Body of pancreas (tissue), 4 donors: ENCODE results near the gene CDKAL1. TPM values are rescaled to one million over a fixed set of nuclear protein-coding genes. Genes with fewer than 3 reads are reported as not detected.

Source experiments
- ATAC-seq: fragments of 150-250 bp; one replicate; pipeline ENCODE4 v1.9.1; 2016
- DNase-seq, 4 donors: peaks; one replicate each; pipeline ENCODE4 v3.0.0-alpha.2; 2019
- H3K27ac ChIP-seq, 4 donors: fragments of 200-600 bp; sonication (generic); 1 replicate in 3 of 4; 2 replicates in 1 of 4; pipeline versions ENCODE4 v1.5.1 to v1.6.1; 2016 to 2019; ENCODE audit warnings: mild to moderate bottlenecking in 1 of 4, mixed read lengths in 1 of 4, moderate library complexity in 1 of 4
- H3K27me3 ChIP-seq, 2 donors: fragments of 200-600 bp; sonication (generic); one replicate each; pipeline ENCODE4 v1.6.0; 2016; ENCODE audit warnings: mild to moderate bottlenecking in 1 of 2
- H3K36me3 ChIP-seq, 2 donors: fragments of 200-600 bp; sonication (generic); replicated peaks in 1 of 2; 2 replicates each; pipeline ENCODE4 v1.5.1; 2016; ENCODE audit warnings: low read depth in 2 of 2; ENCODE audit not compliant: insufficient read depth in 1 of 2
- H3K4me1 ChIP-seq: fragments of 200-600 bp; sonication (generic); one replicate; pipeline ENCODE4 v1.6.0; 2016
- H3K4me3 ChIP-seq, 2 donors: fragments of 200-600 bp; sonication (generic); 1 replicate in 1 of 2; 2 replicates in 1 of 2; pipeline ENCODE4 v1.5.1; 2016 to 2019
- H3K9me3 ChIP-seq, 3 donors: fragments of 200-600 bp; sonication (generic); 1 replicate in 2 of 3; 2 replicates in 1 of 3; pipeline ENCODE4 v1.5.1; 2016
- CTCF ChIP-seq, 7 experiments: fragments of 450-650 bp in 4 of 7; fragments of 200-600 bp in 3 of 7; sonication (generic) in 3 of 7; IDR thresholded peaks; one replicate each; pipeline ENCODE4 v1.5.1; 2016 to 2019; ENCODE audit warnings: antibody characterized with exemption in 7 of 7
- POLR2A ChIP-seq, 3 donors: fragments of 450-650 bp; IDR thresholded peaks; one replicate each; pipeline ENCODE4 v1.6.1; 2016; ENCODE audit warnings: antibody characterized with exemption in 3 of 3, mild to moderate bottlenecking in 2 of 3
- WGBS, 2 donors: methylation state at CpG; one replicate each; pipeline ENCODE4 v1.1.5; 2017; 5-methylcytosine and 5-hydroxymethylcytosine counted together
- intact Hi-C: fragments of 100-400 bp; cut with DNase I; formaldehyde crosslinking; loops from one replicate; pipeline ENCODE4 v1.15.1; 2023
- total RNA-seq, 2 donors: library from RNA; depleted of rRNA; stranded (reverse); fragments of >200 nt; gene quantifications; one replicate each; pipeline ENCODE4 v1.1.0, GENCODE V29; 2016

CDKAL1 gene
- total RNA-seq, 2 donors from 2014 or later: 16.3 to 18.1 TPM

GRCh38 chr6:21158873-21159272 is 624.6 kb downstream of the CDKAL1 start:
- Histone ChIP-seq H3K4me3 (no peak overlapping the region), H3K4me1 (peaks cover under 1% of the 10 kb centered on the region), H3K27me3 (no peaks in the 10 kb centered on the region), H3K27ac (no peak overlapping the region), H3K9me3 (no peaks in the 10 kb centered on the region), H3K36me3 (no peaks in the 10 kb centered on the region)
- no peak for DNase-seq
- TF ChIP-seq POLR2A (IDR thresholded peaks at IDR 0.05) (no peak), CTCF (IDR thresholded peaks at IDR 0.05) (no peak)
- intact Hi-C loops: no loop called here
- ATAC-seq: no peak
- 23 to 43% methylated on average over 1 of the region's 1 CpG for WGBS, 2 donors

- intact Hi-C loops: no loop called here
- 96% methylated on average over 3 of the region's 3 CpGs for WGBS, 2 donors
- H3K27ac ChIP-seq: no peak overlapping the region
- no peaks in the 10 kb centered on the region for H3K27me3 ChIP-seq
- H3K4me1 ChIP-seq: no peaks in the 10 kb centered on the region
- no peaks in the 10 kb centered on the region for H3K9me3 ChIP-seq
- no peaks in the 10 kb centered on the region for H3K36me3 ChIP-seq
- no peak overlapping the region for H3K4me3 ChIP-seq
- TF ChIP-seq POLR2A (IDR thresholded peaks at IDR 0.05): no peak
- TF ChIP-seq CTCF (IDR thresholded peaks at IDR 0.05): no peak
- ATAC-seq (no peak), DNase-seq (no peak)
These were observed 625.2 kb downstream of the CDKAL1 start for GRCh38 chr6:21159465-21159864.

GRCh38 chr6:21161707-21162106 is 627.5 kb downstream of the CDKAL1 start:
- Histone ChIP-seq H3K4me1 (no peaks in the 10 kb centered on the region), H3K4me3 (no peak overlapping the region), H3K36me3 (no peaks in the 10 kb centered on the region), H3K27ac (no peak overlapping the region), H3K27me3 (no peaks in the 10 kb centered on the region), H3K9me3 (no peaks in the 10 kb centered on the region)
- DNase-seq: no peak
- ATAC-seq: no peak
- intact Hi-C loops: no loop called here
- TF ChIP-seq POLR2A (IDR thresholded peaks at IDR 0.05): no peak
- TF ChIP-seq CTCF (IDR thresholded peaks at IDR 0.05): no peak
- 87 to 93% methylated on average over 4 of the region's 4 CpGs for WGBS, 2 donors

GRCh38 chr6:21163110-21163837 is 629.0 kb downstream of the CDKAL1 start:
- no peak overlapping the region for H3K27ac ChIP-seq
- TF ChIP-seq POLR2A (IDR thresholded peaks at IDR 0.05) (no peak), CTCF (IDR thresholded peaks at IDR 0.05) (no peak)
- no peak for DNase-seq
- 93 to 95% methylated on average over 13 of the region's 13 CpGs for WGBS, 2 donors
- H3K36me3 ChIP-seq: no peaks in the 10 kb centered on the region
- ATAC-seq: no peak
- no peaks in the 10 kb centered on the region for H3K27me3 ChIP-seq
- no peak overlapping the region for H3K4me3 ChIP-seq
- H3K9me3 ChIP-seq: no peaks in the 10 kb centered on the region
- H3K4me1 ChIP-seq: no peaks in the 10 kb centered on the region
- intact Hi-C loops: no loop called here

GRCh38 chr6:21163838-21164180 is 629.6 kb downstream of the CDKAL1 start:
- intact Hi-C loops: no loop called here
- TF ChIP-seq POLR2A (IDR thresholded peaks at IDR 0.05) (no peak), CTCF (IDR thresholded peaks at IDR 0.05) (no peak)
- no peak overlapping the region for H3K4me3 ChIP-seq
- no peaks in the 10 kb centered on the region for H3K36me3 ChIP-seq
- no peaks in the 10 kb centered on the region for H3K4me1 ChIP-seq
- no peak for ATAC-seq
- H3K27me3 ChIP-seq: no peaks in the 10 kb centered on the region
- H3K9me3 ChIP-seq: no peaks in the 10 kb centered on the region
- WGBS, 2 donors: 95% methylated on average over 2 of the region's 2 CpGs
- H3K27ac ChIP-seq: no peak overlapping the region
- DNase-seq: no peak
